ENCODE data around the gene SMARCA2. TPM values are rescaled to one million over a fixed set of nuclear protein-coding genes. Genes with fewer than 3 reads are reported as not detected.
"Not testable (repeated sequence)": the region's sequence is repeated elsewhere in the genome, so short reads cannot be mapped to it uniquely, and the experiment has no call there.

SMARCA2 gene
- total RNA-seq, 1 donor from 2014 or later, result 31.6 TPM

DNA sequence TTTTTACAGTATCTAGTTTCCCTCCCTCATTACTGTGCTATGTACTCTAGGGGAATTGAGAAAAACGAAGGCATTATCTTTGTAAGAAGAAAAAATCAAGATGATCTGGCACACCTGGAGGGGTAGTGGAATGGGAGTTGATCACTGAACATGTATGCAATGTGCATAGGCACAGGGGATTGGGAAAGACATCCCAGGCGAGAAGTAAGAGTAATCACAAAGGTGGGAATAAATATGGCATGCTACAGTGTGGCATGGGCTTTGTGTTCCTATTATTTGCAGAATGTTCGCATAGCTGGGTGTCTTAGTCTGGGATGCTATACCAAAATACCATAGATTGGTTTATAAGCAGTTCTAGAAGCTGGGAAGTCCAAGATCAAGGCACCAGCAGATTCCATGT lies 130.6 kb downstream of the SMARCA2 start:
- DNase-seq (ENCODE audit: low read depth), result no peak
- TF ChIP-seq, protein P1, sequence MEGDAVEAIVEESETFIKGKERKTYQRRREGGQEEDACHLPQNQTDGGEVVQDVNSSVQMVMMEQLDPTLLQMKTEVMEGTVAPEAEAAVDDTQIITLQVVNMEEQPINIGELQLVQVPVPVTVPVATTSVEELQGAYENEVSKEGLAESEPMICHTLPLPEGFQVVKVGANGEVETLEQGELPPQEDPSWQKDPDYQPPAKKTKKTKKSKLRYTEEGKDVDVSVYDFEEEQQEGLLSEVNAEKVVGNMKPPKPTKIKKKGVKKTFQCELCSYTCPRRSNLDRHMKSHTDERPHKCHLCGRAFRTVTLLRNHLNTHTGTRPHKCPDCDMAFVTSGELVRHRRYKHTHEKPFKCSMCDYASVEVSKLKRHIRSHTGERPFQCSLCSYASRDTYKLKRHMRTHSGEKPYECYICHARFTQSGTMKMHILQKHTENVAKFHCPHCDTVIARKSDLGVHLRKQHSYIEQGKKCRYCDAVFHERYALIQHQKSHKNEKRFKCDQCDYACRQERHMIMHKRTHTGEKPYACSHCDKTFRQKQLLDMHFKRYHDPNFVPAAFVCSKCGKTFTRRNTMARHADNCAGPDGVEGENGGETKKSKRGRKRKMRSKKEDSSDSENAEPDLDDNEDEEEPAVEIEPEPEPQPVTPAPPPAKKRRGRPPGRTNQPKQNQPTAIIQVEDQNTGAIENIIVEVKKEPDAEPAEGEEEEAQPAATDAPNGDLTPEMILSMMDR (conservative IDR thresholded peaks at IDR 0.05; ENCODE audit: low read depth, low read length), result no peak
- no peak overlapping the region for H3K4me3 ChIP-seq (ENCODE audit: low read depth, low read length)

DNA sequence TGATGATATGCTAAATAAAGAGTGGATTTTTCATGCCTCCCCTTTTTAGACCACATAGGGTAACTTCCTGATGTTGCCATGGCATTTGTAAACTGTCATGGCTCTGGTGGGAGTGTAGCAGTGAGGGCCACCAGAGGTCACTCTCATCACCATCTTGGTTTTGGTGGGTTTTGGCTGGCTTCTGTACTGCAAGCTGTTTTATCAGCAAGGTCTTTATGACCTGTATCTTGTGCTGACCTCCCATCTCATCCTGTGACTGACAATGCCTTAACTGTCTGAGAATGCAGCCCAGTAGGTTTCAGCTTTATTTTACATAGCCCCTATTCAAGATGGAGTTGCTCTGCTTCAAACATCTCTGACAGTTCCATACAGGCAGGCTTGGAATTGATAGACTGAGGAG lies 131.6 kb downstream of the SMARCA2 start:
- DNase-seq (ENCODE audit: low read depth), result not testable (repeated sequence)

DNA sequence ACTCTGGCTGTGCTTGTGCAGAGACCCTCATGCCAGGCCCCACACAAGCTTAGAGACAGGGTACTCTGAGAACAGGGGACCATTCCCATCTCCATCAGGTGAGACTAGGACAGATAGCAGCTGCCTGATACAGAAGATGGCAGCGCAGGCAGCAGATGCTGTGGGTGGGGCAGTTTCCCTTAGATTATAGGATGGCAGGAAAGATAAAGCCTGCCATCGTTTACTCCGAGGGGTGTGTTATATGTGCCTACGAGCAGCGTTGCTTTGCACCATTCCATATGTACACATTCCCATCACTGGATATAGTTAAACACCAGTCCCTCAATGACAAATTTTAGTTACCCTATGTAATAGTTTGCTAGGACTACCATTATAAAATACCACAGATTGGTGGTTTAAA lies 135.2 kb downstream of the SMARCA2 start:
- no peak for DNase-seq (ENCODE audit: low read depth)
- TF ChIP-seq, protein P1 (conservative IDR thresholded peaks at IDR 0.05; ENCODE audit: low read depth, low read length), result no peak

More for the DNA sequence above, 131.6 kb downstream of the SMARCA2 start:
- H3K4me3 ChIP-seq (ENCODE audit: low read depth, low read length), result not testable (repeated sequence)

DNA sequence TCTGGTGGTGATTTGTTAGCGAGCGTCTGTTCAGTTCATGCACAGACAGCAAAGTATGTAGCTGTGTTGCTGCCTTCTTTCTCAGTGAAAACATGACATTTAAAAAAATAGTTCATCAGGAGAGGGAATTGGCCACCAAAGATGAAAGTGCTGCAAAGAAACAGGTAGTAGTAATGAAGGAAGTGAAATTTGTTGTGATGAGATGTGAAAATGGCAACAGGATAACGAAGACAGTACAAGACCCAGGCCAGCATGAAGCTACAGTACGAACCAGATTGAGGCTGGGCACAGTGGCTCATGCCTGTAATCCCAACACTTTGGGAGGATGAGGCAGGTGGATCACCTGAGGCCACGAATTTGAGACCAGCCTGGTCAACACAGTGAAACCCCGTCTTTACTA lies 136.0 kb downstream of the SMARCA2 start:
- TF ChIP-seq, protein P1 (conservative IDR thresholded peaks at IDR 0.05; ENCODE audit: low read depth, low read length), result no peak
- no peak for DNase-seq (ENCODE audit: low read depth)
- H3K4me3 ChIP-seq (ENCODE audit: low read depth, low read length), result no peak overlapping the region

More for the DNA sequence above, 135.2 kb downstream of the SMARCA2 start:
- H3K4me3 ChIP-seq (ENCODE audit: low read depth, low read length), result no peak overlapping the region

DNA sequence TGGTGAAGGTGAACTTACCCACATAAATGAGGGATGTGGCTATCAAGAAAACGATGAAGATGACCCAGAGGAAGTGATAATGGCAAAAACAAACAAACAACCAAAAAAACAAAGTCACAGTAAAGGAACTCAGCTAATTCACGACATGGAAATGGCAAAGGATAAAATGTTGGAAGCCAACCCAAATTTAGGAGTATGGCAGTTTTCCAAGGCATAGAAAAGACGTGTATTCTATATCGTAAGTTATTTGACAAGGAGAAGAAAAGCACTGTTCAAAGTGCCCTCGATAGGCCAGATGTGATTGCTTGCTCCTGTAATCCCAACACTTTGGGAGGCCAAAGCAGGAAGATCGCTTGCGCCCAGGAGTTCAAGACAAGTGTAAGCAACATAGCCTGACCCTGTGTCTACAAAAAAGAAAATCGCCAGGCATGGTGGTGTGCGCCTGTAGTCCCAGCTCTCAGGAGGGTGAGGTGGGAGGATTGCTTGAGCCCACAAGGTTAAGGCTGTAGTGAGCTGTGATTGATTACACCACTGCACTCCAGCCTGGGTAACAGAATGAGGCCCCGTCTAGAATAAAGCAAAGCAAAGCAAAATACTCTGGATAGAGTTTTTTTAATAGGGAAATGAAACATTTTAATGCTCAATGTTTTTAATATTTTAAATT lies 138.0 kb downstream of the SMARCA2 start:
- DNase-seq (ENCODE audit: low read depth), result no peak
- TF ChIP-seq, protein P1 (conservative IDR thresholded peaks at IDR 0.05; ENCODE audit: low read depth, low read length), result no peak
- H3K4me3 ChIP-seq (ENCODE audit: low read depth, low read length), result no peak overlapping the region

DNA sequence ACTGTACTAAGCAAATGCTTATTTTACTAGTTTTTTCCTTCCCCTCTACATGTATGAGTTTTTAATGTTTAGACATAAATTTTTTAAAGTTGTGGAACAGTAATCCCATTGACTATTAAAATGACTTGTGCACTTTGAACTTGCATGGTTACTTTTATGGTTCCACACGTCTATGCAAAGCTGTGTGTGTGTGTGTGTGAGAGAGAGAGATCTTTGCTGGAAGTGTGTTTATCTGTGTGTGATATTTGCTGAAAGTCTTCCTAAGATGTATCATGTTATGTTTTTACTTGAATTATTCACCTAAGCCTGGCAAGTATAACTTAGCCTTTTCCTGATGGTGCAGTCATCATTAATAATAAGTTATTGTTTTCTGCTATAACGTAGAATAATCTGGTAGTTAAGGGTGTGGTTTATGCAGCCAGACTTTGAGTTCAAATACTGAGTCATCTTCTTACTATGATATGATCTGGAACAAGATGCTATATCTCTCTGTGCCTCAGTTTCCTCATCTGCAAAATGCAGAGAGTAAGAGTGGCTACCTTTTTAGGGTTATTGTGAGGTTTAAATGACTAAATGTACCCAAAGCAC lies 138.6 kb downstream of the SMARCA2 start:
- no peak overlapping the region for H3K4me3 ChIP-seq (ENCODE audit: low read depth, low read length)
- DNase-seq (ENCODE audit: low read depth), result no peak
- TF ChIP-seq, protein P1 (conservative IDR thresholded peaks at IDR 0.05; ENCODE audit: low read depth, low read length), result no peak

DNA sequence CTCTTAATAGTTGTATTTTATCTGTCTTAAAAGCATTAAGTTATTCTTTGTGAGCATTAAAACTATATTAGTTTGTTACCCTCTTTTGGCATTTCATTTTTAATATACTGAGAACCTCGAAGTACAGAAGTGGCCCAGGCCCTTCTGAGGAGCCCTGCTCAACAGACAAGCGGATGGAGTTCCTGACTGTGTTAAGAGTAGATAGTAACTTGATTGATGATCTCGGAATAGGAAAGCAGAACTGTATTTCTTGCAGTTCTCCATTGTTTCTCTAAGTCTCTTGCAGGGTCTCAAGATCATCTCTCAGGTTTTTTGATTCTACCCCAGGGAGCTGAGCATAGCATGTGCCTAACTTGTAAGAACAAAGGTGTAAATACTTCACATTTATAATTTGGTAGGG lies 139.6 kb downstream of the SMARCA2 start:
- H3K4me3 ChIP-seq (ENCODE audit: low read depth, low read length), result no peak overlapping the region
- DNase-seq (ENCODE audit: low read depth), result no peak
- TF ChIP-seq, protein P1 (conservative IDR thresholded peaks at IDR 0.05; ENCODE audit: low read depth, low read length), result no peak
